ENCODE measurements around the gene TMTC1. TPM values are rescaled to one million over a fixed set of nuclear protein-coding genes. Genes with fewer than 3 reads are reported as not detected.

Gene TMTC1
- total RNA-seq, 1 experiment from 2014 or later: not detected

DNA sequence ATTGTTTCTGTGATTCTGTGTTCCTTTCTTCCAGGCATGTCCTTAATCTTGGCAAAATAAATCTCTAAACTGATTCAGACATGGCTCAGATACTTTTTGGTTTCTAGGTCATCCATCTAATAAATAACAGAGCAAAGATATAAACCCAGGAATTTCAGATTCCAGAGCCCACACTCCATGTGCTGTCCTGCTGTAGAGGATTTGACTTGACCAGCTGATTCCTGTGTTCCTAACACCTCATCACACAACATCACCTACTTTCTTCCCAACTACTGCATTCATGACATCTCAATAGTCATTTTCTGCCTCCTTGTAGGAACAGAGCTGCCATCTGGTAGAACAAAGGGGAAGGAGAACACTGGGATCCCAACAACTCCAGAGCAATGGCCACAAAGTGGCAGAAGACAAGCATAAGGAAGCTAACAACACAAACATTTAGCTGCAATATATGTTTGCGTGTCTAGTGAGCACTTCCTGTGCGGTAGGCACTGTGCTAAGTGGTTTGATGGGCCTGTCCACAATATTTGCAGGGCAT, 194.4 kb downstream of the TMTC1 start:
- no peaks in the 10 kb centered on the region for H3K36me3 ChIP-seq (ENCODE audit: control insufficient read depth, insufficient read depth, low read length)
- H3K36me3 Mint-ChIP-seq (ENCODE audit: insufficient read depth, unreplicated experiment): no peaks in the 10 kb centered on the region
- intact Hi-C loops (cut with micrococcal nuclease; ENCODE audit: unreplicated experiment): no loop called here
- no peaks in the 10 kb centered on the region for H3K27me3 Mint-ChIP-seq (ENCODE audit: insufficient read depth, unreplicated experiment)
- H3K4me3 Mint-ChIP-seq (ENCODE audit: unreplicated experiment): no peak overlapping the region
- H3K27me3 ChIP-seq (replicated peaks; ENCODE audit: control insufficient read depth, insufficient read depth, low read length): no peaks in the 10 kb centered on the region
- H3K4me1 Mint-ChIP-seq (ENCODE audit: low read depth, unreplicated experiment): peaks cover 13% of the 10 kb centered on the region
- H3K4me3 ChIP-seq (ENCODE audit: low read depth, low read length): no peak overlapping the region
- ChIA-PET POLR2A (no interaction called here), CTCF (no interaction called here)
- TF ChIP-seq CTCF (IDR thresholded peaks at IDR 0.05; ENCODE audit: insufficient read depth in 1 of 2, low read depth in 1 of 2, low read length in 1 of 2, severe bottlenecking in 1 of 2, unreplicated experiment in 1 of 2): no peak
- peaks cover 13% of the 10 kb centered on the region for H3K4me1 ChIP-seq
- H3K27ac Mint-ChIP-seq (ENCODE audit: unreplicated experiment): no peak overlapping the region
- H3K9me3 ChIP-seq: no peaks in the 10 kb centered on the region
- BruUV-seq (replicated peaks): no TSS peak
- no peaks in the 10 kb centered on the region for H3K9me3 Mint-ChIP-seq (ENCODE audit: unreplicated experiment)
- DNase-seq: no peak

DNA sequence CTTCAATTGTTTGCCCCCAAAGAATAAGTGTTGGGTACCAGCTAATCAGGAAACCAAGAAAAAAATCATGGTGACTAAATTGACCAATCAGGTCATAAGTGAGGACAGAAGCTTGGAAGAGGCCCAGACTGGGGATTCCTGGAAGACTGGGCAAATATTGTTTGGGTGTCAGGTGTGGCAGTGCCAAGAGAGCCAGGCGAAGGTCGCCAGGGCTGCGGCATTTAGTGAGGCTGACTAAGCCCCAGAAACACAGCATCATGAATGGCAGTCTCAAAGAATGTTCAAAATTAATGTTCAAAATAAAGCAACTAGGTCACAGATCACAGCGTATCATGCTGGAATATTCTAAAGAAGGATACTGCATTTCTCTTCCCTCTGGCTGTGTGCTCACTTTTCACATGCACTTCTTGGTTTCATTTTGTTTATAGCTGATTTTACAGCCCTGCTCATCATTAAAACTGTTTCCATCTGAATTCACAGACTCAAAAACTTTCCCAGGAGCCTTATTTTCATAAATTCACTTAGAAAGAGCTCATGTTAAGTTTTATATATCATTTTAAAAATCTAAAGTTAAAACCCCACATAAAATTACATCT, 201.0 kb downstream of the TMTC1 start:
- no peaks in the 10 kb centered on the region for H3K9me3 ChIP-seq
- no peak overlapping the region for H3K27ac Mint-ChIP-seq (ENCODE audit: unreplicated experiment)
- no peak for DNase-seq
- no peaks in the 10 kb centered on the region for H3K27me3 ChIP-seq (replicated peaks; ENCODE audit: control insufficient read depth, insufficient read depth, low read length)
- no peaks in the 10 kb centered on the region for H3K4me1 ChIP-seq
- intact Hi-C loops (cut with micrococcal nuclease; ENCODE audit: unreplicated experiment): no loop called here
- no peaks in the 10 kb centered on the region for H3K4me1 Mint-ChIP-seq (ENCODE audit: low read depth, unreplicated experiment)
- H3K36me3 Mint-ChIP-seq (ENCODE audit: insufficient read depth, unreplicated experiment): no peaks in the 10 kb centered on the region
- BruUV-seq (replicated peaks): no TSS peak
- H3K4me3 ChIP-seq (ENCODE audit: low read depth, low read length): no peak overlapping the region
- no peak for TF ChIP-seq CTCF (IDR thresholded peaks at IDR 0.05; ENCODE audit: insufficient read depth in 1 of 2, low read depth in 1 of 2, low read length in 1 of 2, severe bottlenecking in 1 of 2, unreplicated experiment in 1 of 2)
- no peak overlapping the region for H3K4me3 Mint-ChIP-seq (ENCODE audit: unreplicated experiment)
- no peaks in the 10 kb centered on the region for H3K9me3 Mint-ChIP-seq (ENCODE audit: unreplicated experiment)
- ChIA-PET POLR2A (no interaction called here), CTCF (no interaction called here)
- H3K36me3 ChIP-seq (ENCODE audit: control insufficient read depth, insufficient read depth, low read length): no peaks in the 10 kb centered on the region
- no peaks in the 10 kb centered on the region for H3K27me3 Mint-ChIP-seq (ENCODE audit: insufficient read depth, unreplicated experiment)

- ChIA-PET POLR2A (no interaction called here), CTCF (no interaction called here)
- H3K27ac Mint-ChIP-seq (ENCODE audit: unreplicated experiment): no peak overlapping the region
- H3K4me1 Mint-ChIP-seq (ENCODE audit: low read depth, unreplicated experiment): no peaks in the 10 kb centered on the region
- no peak for TF ChIP-seq CTCF (IDR thresholded peaks at IDR 0.05; ENCODE audit: insufficient read depth in 1 of 2, low read depth in 1 of 2, low read length in 1 of 2, severe bottlenecking in 1 of 2, unreplicated experiment in 1 of 2)
- intact Hi-C loops (cut with micrococcal nuclease; ENCODE audit: unreplicated experiment): no loop called here
- no peaks in the 10 kb centered on the region for H3K27me3 Mint-ChIP-seq (ENCODE audit: insufficient read depth, unreplicated experiment)
- no TSS peak for BruUV-seq (replicated peaks)
- no peak overlapping the region for H3K4me3 Mint-ChIP-seq (ENCODE audit: unreplicated experiment)
- DNase-seq: no peak
- Histone ChIP-seq H3K27me3 (replicated peaks; ENCODE audit: control insufficient read depth, insufficient read depth, low read length) (no peaks in the 10 kb centered on the region), H3K4me1 (no peaks in the 10 kb centered on the region), H3K9me3 (no peaks in the 10 kb centered on the region), H3K4me3 (ENCODE audit: low read depth, low read length) (no peak overlapping the region), H3K36me3 (ENCODE audit: control insufficient read depth, insufficient read depth, low read length) (no peaks in the 10 kb centered on the region)
- no peaks in the 10 kb centered on the region for H3K9me3 Mint-ChIP-seq (ENCODE audit: unreplicated experiment)
- no peaks in the 10 kb centered on the region for H3K36me3 Mint-ChIP-seq (ENCODE audit: insufficient read depth, unreplicated experiment)
These were observed 201.6 kb downstream of the TMTC1 start for GRCh38 chr12:29582146-29582545.
